Mesenteric fat pad (tissue), 1 donor: Measurements from ENCODE around the gene ASPDH. TPM values are rescaled to one million over a fixed set of nuclear protein-coding genes. Genes with fewer than 3 reads are reported as not detected.

Source experiments
- DNase-seq: peaks from one replicate; pipeline ENCODE4 v3.0.0-alpha.2; 2020; ENCODE audit warnings: low spot score
- total RNA-seq: library from RNA; stranded (reverse); fragmentation: NEBNext Ultra II Directional; extraction: Animal tissue kit (Norgen Biotek cat#: 25700); gene quantifications from one replicate; pipeline ENCODE4 v1.2.1, GENCODE V29; 2021
- donor health status: DM: yes; HTN: yes; CAD: no.

ASPDH gene
- total RNA-seq, 1 donor from 2014 or later: not detected

- no peak for DNase-seq
These were observed 1.5 kb upstream of the ASPDH start for GRCh38 chr19:50515168-50515561.

- no peak for DNase-seq
These were observed 844 bp upstream of the ASPDH start for GRCh38 chr19:50514346-50515167.

- DNase-seq: no peak
These were observed 541 bp downstream of the ASPDH start for GRCh38 chr19:50512999-50513745.

DNA sequence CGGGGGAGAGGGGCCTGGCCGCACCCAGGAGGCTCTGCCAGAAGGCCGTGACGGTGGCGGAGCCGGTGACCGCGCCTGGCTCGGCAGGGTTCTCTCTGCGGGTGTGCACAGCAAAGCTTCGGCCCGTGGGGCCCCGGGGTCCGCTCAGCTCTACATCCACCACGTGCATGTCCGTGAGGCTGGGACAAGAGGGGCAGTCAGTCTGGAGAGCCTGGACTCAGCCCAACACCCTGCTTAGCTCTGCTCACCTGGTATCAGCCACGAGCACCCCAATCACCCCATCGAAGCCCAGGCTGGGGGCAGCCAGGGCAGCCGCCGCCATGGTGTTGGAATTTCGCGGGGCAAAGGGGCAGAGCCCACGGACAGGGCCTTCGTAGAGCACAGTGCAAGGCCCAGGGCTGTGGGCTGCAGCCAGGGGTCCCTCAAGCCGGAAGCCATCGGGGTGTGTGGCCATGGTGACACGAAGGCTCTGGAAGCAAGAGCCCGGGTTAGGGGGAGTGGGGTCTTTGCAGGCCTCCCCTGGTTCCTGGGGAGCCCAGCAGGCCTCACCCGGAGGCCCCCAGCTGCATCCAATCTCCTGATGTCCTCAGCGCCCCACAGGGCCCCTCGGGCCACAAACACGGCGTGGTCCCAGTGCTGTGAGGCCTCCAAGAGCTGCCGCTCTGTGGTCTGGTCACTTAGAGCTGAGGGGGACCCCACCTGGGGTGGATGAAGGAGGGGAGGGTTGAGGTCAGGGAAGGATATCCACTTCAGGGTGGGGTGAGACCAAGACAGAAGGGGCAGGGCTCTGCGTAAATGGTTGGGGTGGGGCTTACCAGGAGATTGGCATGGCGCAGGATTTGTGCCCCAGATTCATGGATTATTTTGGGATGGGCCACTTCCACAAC, 1.4 kb downstream of the ASPDH start:
- DNase-seq: no peak

- DNase-seq: peak; percentile 99
These were observed 2.5 kb downstream of the ASPDH start, which contains the start of gene JOSD2 for GRCh38 chr19:50511069-50511822. TSS of gene JOSD2 (minus strand) at chr19:50511191. CDS start at chr19:50510431, 760 bp downstream.

GRCh38 chr19:50510700-50511068, 3.0 kb downstream of the ASPDH start:
- no peak for DNase-seq

- DNase-seq: no peak
These were observed 3.5 kb downstream of the ASPDH start for GRCh38 chr19:50510121-50510670.

- DNase-seq: no peak
These were observed 4.3 kb downstream of the ASPDH start for GRCh38 chr19:50509366-50509765.

DNA sequence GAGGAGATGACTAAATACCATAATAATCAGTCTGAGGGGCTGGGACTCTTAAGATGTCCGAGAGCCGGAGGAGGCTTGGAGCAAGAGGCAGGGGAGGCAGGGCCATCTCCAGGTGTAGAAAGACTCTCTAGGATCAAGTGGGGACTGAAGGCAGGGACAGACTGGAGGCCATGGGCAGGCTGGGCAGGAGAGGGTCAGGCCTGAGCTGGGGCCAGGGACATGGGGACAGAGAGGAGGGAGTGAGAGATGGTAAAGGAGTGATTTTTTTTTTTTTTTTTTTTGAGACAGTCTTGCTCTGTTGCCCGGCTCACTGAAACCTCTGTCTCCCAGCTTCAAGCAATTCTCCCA, 4.9 kb downstream of the ASPDH start:
- DNase-seq: no peak

- DNase-seq: no peak
These were observed 6.3 kb downstream of the ASPDH start for GRCh38 chr19:50507376-50507775.

- DNase-seq: no peak
These were observed 7.0 kb downstream of the ASPDH start for GRCh38 chr19:50506700-50507099.

DNA sequence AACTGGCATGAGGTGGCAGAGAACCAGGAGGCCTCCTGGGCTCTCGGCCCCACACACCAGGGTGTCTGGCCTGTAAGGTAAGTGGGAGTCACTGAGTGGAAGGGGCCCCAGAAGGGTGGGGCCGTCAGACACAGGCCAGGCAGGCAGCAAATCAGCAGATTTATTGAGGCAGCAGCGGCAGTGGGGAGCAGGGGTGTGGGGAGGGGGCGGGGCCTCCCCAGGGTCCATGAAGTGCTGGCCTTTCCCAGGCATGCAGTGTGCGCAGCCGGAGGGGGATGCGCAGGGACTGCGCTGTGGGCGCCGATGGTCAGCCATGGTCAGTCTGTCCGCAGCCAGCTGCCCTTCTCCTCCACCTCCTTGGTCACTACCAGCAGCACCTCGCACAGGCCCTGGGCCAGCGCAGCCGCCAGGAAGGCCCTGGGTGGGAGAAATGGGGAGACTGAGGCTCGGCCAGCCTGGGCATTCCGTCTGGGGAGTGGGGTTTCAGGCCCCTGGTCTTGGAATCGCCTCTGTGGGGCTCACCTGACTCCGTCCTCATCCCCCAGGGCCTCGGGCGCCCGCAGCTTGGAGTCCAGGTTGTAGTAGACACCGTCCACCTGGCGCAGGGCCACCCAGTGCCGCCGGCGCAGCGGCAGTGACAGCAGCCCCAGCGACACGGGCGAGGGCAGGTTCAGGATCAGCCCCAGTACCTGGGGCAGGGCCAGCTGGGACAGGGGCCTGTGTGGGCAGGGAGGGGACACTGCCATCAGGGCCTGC, 7.7 kb downstream of the ASPDH start:
- no peak for DNase-seq

DNA sequence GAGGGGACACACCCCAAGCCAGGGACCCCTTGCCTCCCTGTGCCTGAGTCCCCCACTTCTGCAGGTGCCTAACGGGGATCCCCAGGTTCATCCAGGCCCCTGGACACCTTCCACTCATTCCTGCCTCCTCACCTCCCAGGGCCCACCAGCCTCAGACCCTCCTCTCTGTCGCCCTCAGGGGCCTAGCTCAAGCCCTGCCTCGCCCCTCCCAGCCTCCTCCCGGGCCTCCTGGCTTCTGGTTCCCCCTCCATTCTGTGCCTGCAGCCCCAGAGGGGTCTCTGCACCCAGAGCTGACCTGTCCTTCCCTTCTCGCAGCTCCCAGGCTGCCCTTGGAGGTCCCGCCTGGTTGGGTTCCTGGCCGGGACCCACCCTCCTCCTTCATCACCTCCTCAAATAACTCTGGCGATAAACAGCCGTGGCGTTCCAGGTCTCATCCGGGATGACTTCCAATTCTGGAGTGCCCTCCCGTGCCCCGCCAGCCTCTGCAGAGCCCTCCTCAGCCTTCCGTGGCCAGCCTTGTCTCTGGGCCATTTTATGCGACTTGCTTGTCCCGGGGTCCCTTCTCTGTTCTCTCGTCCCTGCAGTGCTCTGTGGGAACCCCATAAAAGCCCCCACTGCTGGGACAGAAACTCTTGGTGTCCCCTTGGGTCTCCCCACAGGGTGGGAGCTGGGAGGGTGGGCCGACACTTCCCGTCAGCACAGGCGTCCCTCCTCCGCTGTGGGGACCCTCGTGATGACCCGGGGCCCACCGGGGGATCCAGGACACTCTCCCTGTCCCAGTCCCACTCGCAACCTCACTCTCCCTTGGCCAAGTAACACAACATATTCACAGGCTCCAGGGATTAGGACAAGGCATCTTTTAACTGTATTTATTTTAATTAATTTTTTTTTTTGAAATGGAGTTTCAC, 11.9 kb downstream of the ASPDH start:
- no peak for DNase-seq

DNA sequence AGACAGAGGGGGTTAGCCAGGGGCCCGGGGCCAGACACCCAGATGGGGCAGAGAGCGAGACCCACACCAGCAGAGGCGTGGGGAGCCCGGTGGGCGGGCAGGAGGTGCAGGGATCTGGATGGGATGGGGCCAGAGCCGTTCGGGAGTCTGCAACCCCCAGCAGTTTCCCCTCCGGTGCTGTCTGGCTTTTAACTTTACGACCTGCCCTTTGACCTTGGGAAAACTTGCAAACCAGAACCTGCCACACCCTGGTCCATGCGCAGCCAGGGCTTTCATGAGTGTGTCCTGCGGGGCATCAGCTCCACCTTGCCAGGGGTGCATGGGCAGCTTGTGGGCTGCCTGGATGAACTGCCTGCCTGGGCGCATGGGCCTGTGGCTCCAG, 12.5 kb downstream of the ASPDH start:
- no peak for DNase-seq

- no peak for DNase-seq
These were observed 13.0 kb downstream of the ASPDH start for GRCh38 chr19:50500753-50501151.

DNA sequence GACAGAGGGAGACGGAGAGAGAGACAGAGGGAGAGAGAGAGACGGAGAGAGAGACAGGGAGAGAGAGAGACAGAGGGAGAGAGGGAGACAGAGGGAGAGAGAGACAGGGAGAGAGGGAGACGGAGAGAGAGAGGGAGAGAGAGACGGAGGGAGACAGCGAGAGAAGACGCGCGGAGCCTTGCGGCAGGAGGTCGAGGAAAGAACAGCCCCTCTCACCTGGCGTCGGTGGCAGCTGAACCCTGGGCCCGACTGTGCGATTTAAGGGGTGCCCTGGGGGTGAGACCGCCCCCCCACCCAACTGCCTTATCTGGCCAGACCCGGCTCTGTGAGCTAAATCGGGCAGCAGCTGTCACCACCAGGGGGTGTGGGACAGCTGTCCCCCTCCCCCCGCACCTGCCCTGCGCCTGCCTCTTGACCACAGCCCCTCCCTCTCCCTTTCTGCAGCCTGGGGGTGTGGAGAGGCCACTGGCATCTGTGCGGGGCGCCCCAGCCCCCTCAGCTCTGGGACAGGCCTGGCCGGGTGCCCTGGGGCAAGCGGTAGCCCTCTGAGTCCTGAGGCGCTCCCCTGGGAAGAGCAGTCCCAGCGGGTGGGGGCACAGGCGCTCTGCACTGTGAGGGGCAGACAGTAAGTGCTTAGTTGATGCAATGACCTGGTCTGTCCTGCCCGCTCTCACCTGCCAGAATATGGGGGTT, 13.5 kb downstream of the ASPDH start:
- DNase-seq: no peak

DNA sequence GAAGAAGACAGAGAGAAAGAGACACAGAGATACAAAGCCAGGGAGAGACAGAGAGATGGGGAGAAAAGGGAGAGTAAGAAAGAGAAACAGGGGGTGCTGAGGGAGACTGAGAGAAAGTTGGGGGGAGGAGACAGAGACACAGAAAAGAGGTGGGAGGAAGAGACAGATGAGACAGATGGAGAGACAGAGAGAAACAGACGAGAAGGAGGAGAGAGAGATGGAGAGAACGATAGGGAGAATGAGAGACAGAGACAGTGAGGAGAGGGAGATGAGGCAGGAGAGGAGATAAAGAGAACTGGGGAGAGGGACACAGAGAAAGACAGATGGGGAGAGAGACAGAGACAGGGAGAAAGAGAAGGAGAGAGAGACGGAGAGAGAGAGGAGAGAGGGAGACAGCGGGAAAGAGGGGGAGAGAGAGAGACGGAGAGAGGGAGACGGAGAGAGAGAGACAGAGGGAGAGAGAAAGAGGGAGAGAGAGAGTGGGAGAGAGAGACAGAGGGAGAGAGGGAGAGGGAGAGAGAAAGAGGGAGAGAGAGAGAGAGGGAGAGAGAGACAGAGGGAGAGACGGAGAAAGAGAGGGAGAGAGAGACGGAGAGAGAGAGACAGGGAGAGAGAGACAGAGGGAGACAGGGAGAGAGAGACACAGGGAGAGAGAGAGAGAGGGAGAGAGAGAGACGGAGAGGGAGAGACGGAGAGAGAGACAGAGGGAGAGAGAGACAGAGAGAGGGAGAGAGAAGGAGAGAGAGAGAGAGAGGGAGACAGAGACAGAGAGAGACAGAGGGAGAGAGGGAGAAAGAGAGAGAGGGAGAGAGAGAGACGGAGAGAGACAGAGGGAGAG, 15.3 kb downstream of the ASPDH start:
- DNase-seq: no peak
